Activated CD4-positive, alpha-beta memory T cell treated with anti-CD3 and anti-CD28 coated beads, Interleukin-2, amount 10 ng/mL, durations not matched to agents 7 days and 5 days (primary cell): Measurements from ENCODE around the gene IFNAR1. TPM values are rescaled to one million over a fixed set of nuclear protein-coding genes. Genes with fewer than 3 reads are reported as not detected.

Experiments used
- CTCF ChIA-PET: fragments of 350-600 bp; sonication (Branson Sonifier 250); formaldehyde crosslinking; loops from one replicate; lab custom pipeline; 2021; ENCODE audit warnings: antibody characterized with exemption, inconsistent platforms; lab: Charles Lee
- POLR2A ChIA-PET: fragments of 350-600 bp; sonication (Branson Sonifier 250); formaldehyde crosslinking; loops from one replicate; lab custom pipeline; 2021; ENCODE audit warnings: antibody characterized with exemption; lab: Charles Lee
- DNase-seq: peaks from one replicate; pipeline ENCODE4 v3.0.0-alpha.2; 2020
- H3K27ac Mint-ChIP-seq: one replicate; pipeline ENCODE4 v1.8.0; 2021; ENCODE audit warnings: mild to moderate bottlenecking, mixed read lengths
- H3K27me3 Mint-ChIP-seq: one replicate; pipeline ENCODE4 v1.8.0; 2021; ENCODE audit warnings: mixed read lengths
- H3K36me3 Mint-ChIP-seq: one replicate; pipeline ENCODE4 v1.8.0; 2021; ENCODE audit warnings: low read depth, mixed read lengths
- H3K4me1 Mint-ChIP-seq: one replicate; pipeline ENCODE4 v1.8.0; 2021; ENCODE audit warnings: mixed read lengths
- H3K4me3 Mint-ChIP-seq: one replicate; pipeline ENCODE4 v1.8.0; 2021; ENCODE audit warnings: mild to moderate bottlenecking, mixed read lengths
- H3K9me3 Mint-ChIP-seq: one replicate; pipeline ENCODE4 v1.8.0; 2021; ENCODE audit warnings: mixed read lengths
- total RNA-seq, 2 experiments: library from RNA; stranded (reverse); gene quantifications; one replicate each; pipeline ENCODE4 v1.2.3, GENCODE V29; 2021

IFNAR1 gene
- total RNA-seq, 2 experiments from 2014 or later, result 38.6 to 39.3 TPM

DNA sequence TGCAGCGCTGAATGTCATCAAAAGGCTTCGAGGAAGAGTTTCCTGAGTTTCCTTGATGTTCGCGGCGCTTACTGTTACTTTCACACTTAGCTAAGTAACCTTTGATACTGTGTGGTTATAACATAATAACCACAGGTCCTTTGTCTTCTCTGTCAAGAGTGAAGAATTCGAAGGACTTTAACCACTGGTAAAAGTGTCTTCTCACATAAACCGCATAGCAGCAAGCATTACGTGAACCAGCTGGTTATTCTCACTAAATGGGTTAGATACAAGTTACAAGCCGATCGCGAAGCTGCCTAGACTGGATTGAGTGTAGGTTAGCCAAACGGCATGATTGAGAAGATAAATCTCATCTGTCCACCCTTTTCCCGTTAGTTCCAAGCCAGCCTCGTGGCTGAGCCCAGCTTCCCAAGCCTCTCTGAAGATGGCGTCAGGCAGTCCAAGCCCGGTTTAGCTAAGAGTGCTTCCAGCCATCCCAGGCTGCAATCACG, 60.1 kb downstream of the IFNAR1 start:
- Mint-ChIP-seq H3K36me3 (no peaks in the 10 kb centered on the region), H3K27ac (no peak overlapping the region), H3K4me3 (peak overlapping the region; percentile 30), H3K9me3 (no peaks in the 10 kb centered on the region), H3K4me1 (peaks cover 55% of the 10 kb centered on the region), H3K27me3 (peaks cover 70% of the 10 kb centered on the region)
- POLR2A ChIA-PET, result interaction anchor here (0.7 to 3.0 kb wide), 11 partner anchors 23 to 204 kb away, joined by 3 to 15 read pairs (median 3); partner anchors contain the start of genes IFNAR1 and TMEM50B
- CTCF ChIA-PET, result interaction anchor here (0.6 to 2.3 kb wide), 11 partner anchors 9 to 221 kb away, joined by 3 to 24 read pairs (median 4); partner anchors contain the start of gene IFNAR1
- peak; percentile 35 for DNase-seq

DNA sequence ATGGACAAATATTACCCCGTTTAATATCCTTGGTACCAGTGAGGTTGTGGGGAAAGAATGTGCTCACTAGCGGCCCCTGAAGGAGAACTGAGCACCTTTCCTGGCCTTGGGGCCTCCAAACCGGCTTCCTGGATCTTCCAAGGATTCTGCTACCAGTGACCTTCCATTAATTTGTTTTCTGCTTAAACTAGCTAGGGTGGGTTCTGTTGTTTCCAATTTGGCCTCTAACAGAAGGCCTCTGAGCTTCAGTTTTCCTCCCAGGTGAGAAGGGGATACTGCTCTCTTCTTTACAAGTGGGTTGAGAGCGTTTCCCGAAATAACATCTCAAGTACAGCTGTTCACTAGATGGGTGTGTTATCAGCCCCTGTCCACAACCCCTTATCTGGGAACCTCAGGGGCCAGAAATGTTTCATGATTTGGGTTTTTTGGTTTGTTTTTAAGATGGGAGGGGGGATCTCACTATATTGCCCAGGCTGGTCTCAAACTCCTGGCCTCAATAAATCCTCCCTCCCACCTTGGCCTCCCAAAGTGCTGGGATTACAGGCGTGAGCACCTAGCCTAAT, 61.5 kb downstream of the IFNAR1 start:
- ChIA-PET POLR2A (interaction anchor here (3.0 kb wide), 1 partner anchor 25 kb away, joined by 15 read pairs; no protein-coding TSS in a partner anchor), CTCF (interaction anchor here (1.1 to 2.3 kb wide), 4 partner anchors 49 to 446 kb away, joined by 3 to 7 read pairs (median 4); partner anchors contain the start of gene IFNAR1)
- Mint-ChIP-seq H3K27ac (no peak overlapping the region), H3K27me3 (peaks cover 75% of the 10 kb centered on the region), H3K9me3 (no peaks in the 10 kb centered on the region), H3K4me3 (no peak overlapping the region), H3K36me3 (no peaks in the 10 kb centered on the region), H3K4me1 (peaks cover 41% of the 10 kb centered on the region)
- no peak for DNase-seq

DNA sequence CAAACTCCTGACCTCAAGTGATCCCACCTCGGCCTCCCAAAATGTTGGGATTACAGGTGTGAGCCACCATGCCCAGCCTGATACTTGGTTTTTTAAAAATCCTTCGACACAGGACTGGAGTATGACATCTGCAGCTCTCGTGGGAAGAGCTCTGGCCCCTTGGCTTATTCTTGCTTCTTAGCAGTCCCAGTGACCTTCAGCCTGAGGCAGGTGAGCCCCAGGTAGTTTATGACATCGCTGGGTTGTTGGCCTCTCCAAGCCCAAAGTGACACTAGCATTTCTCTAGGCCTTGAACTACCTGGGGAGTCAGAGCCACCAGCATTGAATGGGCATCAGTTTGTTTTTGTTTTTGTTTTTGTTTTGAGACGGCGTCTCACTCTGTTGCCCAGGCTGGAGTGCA, 62.5 kb downstream of the IFNAR1 start:
- CTCF ChIA-PET, result interaction anchor here (1.1 to 1.5 kb wide), 4 partner anchors 26 to 447 kb away, joined by 3 to 7 read pairs (median 4); partner anchors contain the start of gene IFNAR1
- H3K27me3 Mint-ChIP-seq, result peaks cover 80% of the 10 kb centered on the region
- POLR2A ChIA-PET, result no interaction called here
- DNase-seq, result no peak
- no peak overlapping the region for H3K4me3 Mint-ChIP-seq
- no peak overlapping the region for H3K27ac Mint-ChIP-seq
- no peaks in the 10 kb centered on the region for H3K36me3 Mint-ChIP-seq
- H3K9me3 Mint-ChIP-seq, result no peaks in the 10 kb centered on the region
- H3K4me1 Mint-ChIP-seq, result peaks cover 32% of the 10 kb centered on the region

DNA sequence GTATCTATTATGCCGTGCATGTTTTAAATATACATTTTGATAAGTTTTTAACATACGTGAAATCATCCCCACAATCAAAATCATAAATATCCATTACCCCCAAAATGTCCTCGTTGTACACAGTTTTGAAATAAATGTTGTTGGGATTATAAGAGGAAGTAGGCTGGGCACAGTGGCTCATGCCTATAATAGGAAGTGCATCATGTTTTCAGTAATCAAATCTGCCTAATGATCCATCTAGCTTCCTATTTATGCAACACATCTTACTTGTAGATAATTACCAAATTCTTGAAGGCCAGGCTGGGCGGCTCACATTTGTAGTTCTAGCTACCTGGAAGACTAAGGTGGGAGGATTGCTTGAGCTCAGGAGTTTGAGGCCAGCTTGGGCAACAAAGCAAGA, 63.4 kb downstream of the IFNAR1 start:
- Mint-ChIP-seq H3K4me1 (peaks cover 24% of the 10 kb centered on the region), H3K4me3 (no peak overlapping the region), H3K36me3 (no peaks in the 10 kb centered on the region), H3K27ac (no peak overlapping the region), H3K27me3 (peaks cover 76% of the 10 kb centered on the region), H3K9me3 (no peaks in the 10 kb centered on the region)
- CTCF ChIA-PET, result interaction anchor here (1.1 to 1.4 kb wide), 2 partner anchors 27 to 57 kb away, joined by 4 to 7 read pairs; no protein-coding TSS in a partner anchor
- POLR2A ChIA-PET, result no interaction called here
- DNase-seq, result no peak

DNA sequence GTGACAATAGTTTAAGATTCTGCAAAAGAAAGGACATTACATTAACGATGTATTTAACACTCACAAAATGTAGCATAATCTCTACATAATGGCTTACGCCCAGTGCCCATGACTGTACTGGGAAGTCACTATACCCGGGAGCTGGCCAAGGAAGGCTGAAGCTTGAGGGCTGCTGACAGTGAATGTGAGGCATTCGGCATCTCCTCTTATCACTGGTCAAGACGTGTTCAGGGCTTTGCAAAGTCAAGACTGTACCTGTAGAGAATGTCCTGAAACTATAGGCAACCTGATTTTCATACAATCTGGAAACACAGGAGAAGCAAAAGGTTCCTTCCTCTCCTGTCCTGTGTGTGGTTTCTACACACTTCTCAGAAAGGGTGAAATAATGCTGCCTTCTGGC, 65.7 kb downstream of the IFNAR1 start:
- POLR2A ChIA-PET, result no interaction called here
- peaks cover 72% of the 10 kb centered on the region for H3K27me3 Mint-ChIP-seq
- no peaks in the 10 kb centered on the region for H3K9me3 Mint-ChIP-seq
- no peaks in the 10 kb centered on the region for H3K36me3 Mint-ChIP-seq
- CTCF ChIA-PET, result no interaction called here
- peaks cover 2% of the 10 kb centered on the region for H3K4me1 Mint-ChIP-seq
- DNase-seq, result no peak
- no peak overlapping the region for H3K27ac Mint-ChIP-seq
- no peak overlapping the region for H3K4me3 Mint-ChIP-seq

DNA sequence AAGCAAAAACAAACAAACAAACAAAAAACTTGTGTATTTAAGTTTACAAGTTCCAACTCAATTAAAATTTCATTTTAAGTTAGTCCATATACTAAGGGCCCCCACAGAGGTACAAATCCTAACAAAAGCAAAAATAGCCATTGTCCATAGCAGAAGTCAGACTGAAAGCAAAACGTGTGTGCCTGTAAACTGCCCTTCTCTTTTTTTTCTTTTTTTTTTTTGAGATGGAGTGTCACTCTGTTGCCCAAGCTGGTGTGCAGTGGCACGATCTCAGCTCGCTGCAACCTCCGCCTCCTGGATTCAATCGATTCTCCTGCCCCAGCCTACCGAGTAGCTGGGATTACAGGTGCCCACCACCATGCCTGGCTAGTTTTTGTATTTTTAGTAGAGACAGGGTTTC, 66.9 kb downstream of the IFNAR1 start:
- no peak for DNase-seq
- peaks cover 65% of the 10 kb centered on the region for H3K27me3 Mint-ChIP-seq
- no peak overlapping the region for H3K4me3 Mint-ChIP-seq
- H3K36me3 Mint-ChIP-seq, result no peaks in the 10 kb centered on the region
- H3K9me3 Mint-ChIP-seq, result no peaks in the 10 kb centered on the region
- H3K4me1 Mint-ChIP-seq, result no peaks in the 10 kb centered on the region
- POLR2A ChIA-PET, result no interaction called here
- CTCF ChIA-PET, result interaction anchor here (0.9 kb wide), 1 partner anchor 90 kb away, joined by 3 read pairs; no protein-coding TSS in a partner anchor
- H3K27ac Mint-ChIP-seq, result no peak overlapping the region

DNA sequence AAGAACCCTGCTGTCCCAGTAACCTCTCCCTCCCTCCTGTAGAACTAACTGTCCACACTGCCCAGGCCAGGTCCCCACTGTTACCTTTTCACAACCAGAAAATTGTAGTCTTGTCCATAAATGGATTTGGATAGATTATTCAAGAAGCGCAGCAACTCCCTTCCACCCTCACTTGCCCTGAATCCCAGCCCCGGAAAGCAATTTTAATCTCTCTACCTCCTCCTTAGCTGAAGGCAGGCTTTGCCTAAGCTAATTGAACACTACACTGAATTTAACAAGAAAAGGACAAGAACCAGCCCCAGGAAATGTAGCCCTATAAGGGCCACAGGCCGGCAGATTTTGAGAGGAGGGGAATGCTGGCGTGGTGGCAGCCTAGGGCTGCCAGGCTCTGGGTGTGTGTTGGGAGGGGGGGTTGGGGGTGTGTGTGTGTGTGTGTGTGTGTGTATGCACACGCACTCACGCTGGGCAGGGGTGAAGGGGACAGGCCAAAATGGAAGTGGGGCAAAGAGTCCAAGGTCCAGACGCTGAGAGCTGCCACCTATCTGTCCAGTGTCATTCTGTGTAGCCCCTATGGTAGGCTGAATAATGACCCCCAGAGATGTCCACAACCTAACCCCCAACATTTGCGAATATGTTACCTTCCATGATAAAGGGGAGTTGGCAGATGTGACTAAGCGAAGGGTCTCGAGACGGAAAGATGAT, 67.7 kb downstream of the IFNAR1 start:
- H3K27ac Mint-ChIP-seq, result no peak overlapping the region
- ChIA-PET CTCF (no interaction called here), POLR2A (no interaction called here)
- H3K27me3 Mint-ChIP-seq, result peaks cover 60% of the 10 kb centered on the region
- no peaks in the 10 kb centered on the region for H3K36me3 Mint-ChIP-seq
- no peaks in the 10 kb centered on the region for H3K4me1 Mint-ChIP-seq
- no peaks in the 10 kb centered on the region for H3K9me3 Mint-ChIP-seq
- H3K4me3 Mint-ChIP-seq, result no peak overlapping the region
- DNase-seq, result no peak

DNA sequence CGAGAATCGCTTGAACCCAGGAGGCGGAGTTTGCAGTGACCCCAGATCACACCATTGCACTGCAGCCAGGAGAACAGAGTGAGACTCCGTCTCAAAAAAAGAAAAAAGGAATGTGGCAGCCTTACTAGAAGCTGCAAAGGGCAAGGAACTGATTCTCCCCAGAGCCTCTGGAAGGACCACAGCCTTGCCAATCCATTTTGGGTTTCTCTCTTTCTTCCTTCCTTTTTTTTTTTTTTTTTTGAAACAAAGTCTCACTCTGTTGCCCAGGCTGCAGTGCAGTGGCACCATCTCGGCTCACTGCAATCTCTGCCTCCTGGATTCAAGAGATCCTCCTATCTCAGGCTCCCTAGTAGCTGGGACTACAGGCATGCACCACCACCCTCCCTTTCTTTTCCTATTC, 68.6 kb downstream of the IFNAR1 start:
- Mint-ChIP-seq H3K9me3 (no peaks in the 10 kb centered on the region), H3K27ac (no peak overlapping the region), H3K4me1 (no peaks in the 10 kb centered on the region), H3K36me3 (no peaks in the 10 kb centered on the region), H3K4me3 (no peak overlapping the region), H3K27me3 (peaks cover 62% of the 10 kb centered on the region)
- CTCF ChIA-PET, result no interaction called here
- DNase-seq, result no peak
- POLR2A ChIA-PET, result no interaction called here

DNA sequence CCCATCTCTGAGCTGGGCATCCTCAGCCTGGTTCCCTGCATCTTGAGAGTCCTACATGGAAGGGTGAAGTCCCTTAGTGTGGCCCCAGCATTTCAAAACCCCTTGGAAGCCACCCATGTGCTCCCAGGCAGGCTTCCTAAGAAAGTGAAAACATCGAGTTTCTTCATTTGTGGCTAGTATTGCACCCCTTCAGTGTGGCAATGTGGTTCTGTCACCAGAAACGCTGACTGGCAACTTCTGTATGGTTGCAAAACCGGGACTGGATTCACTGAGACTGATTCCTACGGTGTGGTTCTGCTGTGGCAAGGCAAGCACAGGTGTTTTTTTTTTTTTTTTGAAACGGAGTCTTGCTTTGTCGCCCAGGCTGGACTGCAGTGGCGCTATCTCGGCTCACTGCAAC, 69.5 kb downstream of the IFNAR1 start:
- CTCF ChIA-PET, result no interaction called here

DNA sequence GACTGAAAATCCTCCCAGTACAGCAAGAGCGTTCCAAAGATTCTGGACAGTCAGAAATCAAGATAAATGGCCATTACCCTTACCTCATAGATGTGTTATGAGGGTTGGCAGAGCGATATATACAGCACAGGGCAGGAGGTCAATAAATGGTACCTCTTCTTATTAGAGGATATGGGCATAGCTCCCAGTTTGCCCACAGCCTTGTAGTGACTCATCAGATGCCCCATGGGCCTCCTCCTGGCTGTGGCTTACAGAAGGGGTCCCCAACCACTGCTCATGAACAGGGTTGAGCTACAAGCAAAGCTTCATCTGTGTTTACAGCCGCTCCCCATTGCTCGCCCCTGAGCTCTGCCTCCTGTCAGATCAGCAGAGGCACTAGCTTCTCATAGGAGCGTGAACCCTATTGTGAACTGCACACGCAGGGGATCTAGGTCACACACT, 71.1 kb downstream of the IFNAR1 start:
- ChIA-PET CTCF (interaction anchor here (2.2 kb wide), 1 partner anchor 35 kb away, joined by 9 read pairs; no protein-coding TSS in a partner anchor), POLR2A (no interaction called here)
- Mint-ChIP-seq H3K9me3 (no peaks in the 10 kb centered on the region), H3K36me3 (no peaks in the 10 kb centered on the region), H3K4me3 (no peak overlapping the region), H3K4me1 (peaks cover 6% of the 10 kb centered on the region), H3K27ac (no peak overlapping the region), H3K27me3 (peaks cover 59% of the 10 kb centered on the region)
- no peak for DNase-seq

More for the DNA sequence above, 69.5 kb downstream of the IFNAR1 start:
- Mint-ChIP-seq H3K27ac (no peak overlapping the region), H3K4me1 (no peaks in the 10 kb centered on the region), H3K4me3 (no peak overlapping the region), H3K9me3 (no peaks in the 10 kb centered on the region), H3K36me3 (no peaks in the 10 kb centered on the region), H3K27me3 (peaks cover 66% of the 10 kb centered on the region)
- POLR2A ChIA-PET, result no interaction called here
- no peak for DNase-seq

DNA sequence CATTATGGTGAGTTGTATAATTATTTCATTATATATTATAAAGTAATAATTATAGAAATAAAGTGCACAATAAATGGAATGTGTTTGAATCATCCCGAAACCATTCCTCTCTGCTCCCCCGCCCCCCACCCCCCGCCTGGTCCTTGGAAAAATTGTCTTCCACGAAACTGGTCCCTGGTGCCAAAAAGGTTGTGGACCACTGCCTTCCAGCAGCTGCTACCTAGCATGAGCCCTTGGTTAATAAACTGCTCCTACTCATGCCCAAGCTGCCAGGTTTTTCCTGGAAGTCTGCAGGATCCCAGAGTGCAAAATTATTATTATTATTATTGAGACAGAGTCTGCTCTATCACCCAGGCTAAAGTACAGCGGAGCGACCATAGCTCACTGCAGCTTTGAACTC, 71.7 kb downstream of the IFNAR1 start:
- H3K9me3 Mint-ChIP-seq, result no peaks in the 10 kb centered on the region
- CTCF ChIA-PET, result interaction anchor here (2.2 kb wide), 1 partner anchor 35 kb away, joined by 9 read pairs; no protein-coding TSS in a partner anchor
- peaks cover 6% of the 10 kb centered on the region for H3K4me1 Mint-ChIP-seq
- POLR2A ChIA-PET, result no interaction called here
- no peak for DNase-seq
- no peak overlapping the region for H3K4me3 Mint-ChIP-seq
- H3K27me3 Mint-ChIP-seq, result peaks cover 60% of the 10 kb centered on the region
- H3K36me3 Mint-ChIP-seq, result no peaks in the 10 kb centered on the region
- H3K27ac Mint-ChIP-seq, result no peak overlapping the region

DNA sequence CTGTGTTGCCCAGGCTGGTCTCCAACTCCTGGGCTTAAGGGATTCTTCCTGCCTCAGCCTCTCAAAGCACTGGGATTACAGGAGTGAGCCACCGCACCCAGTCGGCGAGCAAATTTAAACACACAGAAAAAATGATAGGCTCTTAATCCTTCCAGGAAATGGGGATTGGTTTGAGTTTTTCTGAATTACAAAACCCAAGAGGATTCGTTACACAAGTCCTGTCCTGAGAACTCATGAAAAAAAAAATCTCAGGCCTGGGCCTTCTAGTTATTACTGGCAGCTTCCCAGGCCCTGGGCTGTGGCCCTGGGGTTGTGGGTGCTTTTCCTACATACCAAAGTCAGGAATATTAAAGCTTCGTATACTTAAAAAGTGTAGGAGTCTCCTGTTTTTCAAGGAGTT, 72.2 kb downstream of the IFNAR1 start:
- no peak for DNase-seq
- peaks cover 58% of the 10 kb centered on the region for H3K27me3 Mint-ChIP-seq
- no peaks in the 10 kb centered on the region for H3K36me3 Mint-ChIP-seq
- no peak overlapping the region for H3K4me3 Mint-ChIP-seq
- H3K4me1 Mint-ChIP-seq, result peaks cover 6% of the 10 kb centered on the region
- CTCF ChIA-PET, result interaction anchor here (2.2 kb wide), 1 partner anchor 36 kb away, joined by 9 read pairs; no protein-coding TSS in a partner anchor
- H3K27ac Mint-ChIP-seq, result no peak overlapping the region
- no peaks in the 10 kb centered on the region for H3K9me3 Mint-ChIP-seq
- POLR2A ChIA-PET, result no interaction called here

DNA sequence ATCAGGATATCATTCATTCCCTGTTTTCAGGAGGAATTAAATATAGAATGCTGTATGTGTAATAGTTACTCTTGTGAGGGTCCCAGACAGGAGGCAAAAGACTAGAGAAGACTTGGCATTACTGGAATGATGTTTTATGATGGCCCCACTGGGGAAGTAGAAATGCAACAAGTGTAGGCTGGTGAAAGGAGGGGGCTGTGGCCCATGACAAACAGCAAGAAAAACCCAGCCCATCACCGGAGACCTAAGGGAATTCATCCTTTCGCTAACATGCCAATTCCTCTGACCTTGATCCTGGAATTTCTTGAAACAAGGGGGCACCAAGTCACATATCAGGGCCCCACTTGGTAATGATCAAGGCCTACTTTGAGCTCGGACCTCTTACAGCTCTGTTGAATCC, 72.9 kb downstream of the IFNAR1 start:
- Mint-ChIP-seq H3K4me3 (no peak overlapping the region), H3K27ac (no peak overlapping the region), H3K27me3 (peaks cover 59% of the 10 kb centered on the region), H3K4me1 (peaks cover 6% of the 10 kb centered on the region), H3K36me3 (no peaks in the 10 kb centered on the region), H3K9me3 (no peaks in the 10 kb centered on the region)
- no peak for DNase-seq
- ChIA-PET CTCF (interaction anchor here (2.2 kb wide), 1 partner anchor 36 kb away, joined by 9 read pairs; no protein-coding TSS in a partner anchor), POLR2A (no interaction called here)
